GM21786 (cell line): ENCODE measurements around the gene MFSD2B.
"Not testable (repeated sequence)": the region's sequence is repeated elsewhere in the genome, so short reads cannot be mapped to it uniquely, and the experiment has no call there.

Experiments
- ATAC-seq: cut with Tn5 transposase; IDR thresholded peaks from one replicate; pipeline ENCODE4 v1.9.1; 2021; ENCODE audit not compliant: unreplicated experiment

The MFSD2B gene

GRCh38 chr2:24018241-24018640, 8.4 kb downstream of the MFSD2B start:
- ATAC-seq: no peak

DNA sequence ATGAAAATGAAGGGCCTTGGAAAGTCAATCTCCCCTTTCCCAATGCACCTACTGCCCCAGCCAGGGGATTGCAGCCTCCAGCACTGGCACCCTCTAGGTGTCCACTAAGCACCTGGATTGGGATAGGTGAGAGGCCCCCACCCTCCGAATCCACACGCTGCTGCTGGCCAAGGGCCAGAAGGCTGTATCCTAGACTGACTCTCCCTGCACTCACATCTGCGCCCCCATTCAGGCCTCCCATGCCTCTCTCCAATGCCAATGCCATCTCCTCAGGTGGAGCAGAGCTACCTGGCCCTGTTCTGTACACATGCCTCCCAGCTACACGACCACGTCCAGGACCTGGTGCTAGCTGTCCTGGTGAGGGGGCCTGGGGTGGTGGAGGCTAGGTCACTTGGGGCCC, 9.8 kb downstream of the MFSD2B start:
- ATAC-seq: no peak

DNA sequence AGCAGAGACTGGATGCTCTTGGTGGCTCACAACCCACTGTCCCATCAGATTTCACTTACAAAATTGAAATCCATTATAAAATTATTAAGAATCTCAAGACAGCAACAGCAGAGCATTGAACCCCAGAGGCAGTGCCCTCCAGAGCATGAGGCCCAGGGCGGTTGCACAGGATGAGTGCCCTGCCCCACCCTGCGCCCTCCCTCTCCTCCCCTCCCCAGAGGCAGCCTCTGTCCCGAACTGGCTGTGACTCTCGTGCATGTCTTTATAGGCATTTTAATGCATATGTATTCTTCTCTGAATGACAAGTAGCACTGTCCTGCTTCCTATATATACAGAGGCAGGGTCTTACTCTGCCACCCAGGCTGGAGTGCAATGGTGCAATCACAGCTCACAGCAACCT, 10.4 kb downstream of the MFSD2B start:
- ATAC-seq: no peak

DNA sequence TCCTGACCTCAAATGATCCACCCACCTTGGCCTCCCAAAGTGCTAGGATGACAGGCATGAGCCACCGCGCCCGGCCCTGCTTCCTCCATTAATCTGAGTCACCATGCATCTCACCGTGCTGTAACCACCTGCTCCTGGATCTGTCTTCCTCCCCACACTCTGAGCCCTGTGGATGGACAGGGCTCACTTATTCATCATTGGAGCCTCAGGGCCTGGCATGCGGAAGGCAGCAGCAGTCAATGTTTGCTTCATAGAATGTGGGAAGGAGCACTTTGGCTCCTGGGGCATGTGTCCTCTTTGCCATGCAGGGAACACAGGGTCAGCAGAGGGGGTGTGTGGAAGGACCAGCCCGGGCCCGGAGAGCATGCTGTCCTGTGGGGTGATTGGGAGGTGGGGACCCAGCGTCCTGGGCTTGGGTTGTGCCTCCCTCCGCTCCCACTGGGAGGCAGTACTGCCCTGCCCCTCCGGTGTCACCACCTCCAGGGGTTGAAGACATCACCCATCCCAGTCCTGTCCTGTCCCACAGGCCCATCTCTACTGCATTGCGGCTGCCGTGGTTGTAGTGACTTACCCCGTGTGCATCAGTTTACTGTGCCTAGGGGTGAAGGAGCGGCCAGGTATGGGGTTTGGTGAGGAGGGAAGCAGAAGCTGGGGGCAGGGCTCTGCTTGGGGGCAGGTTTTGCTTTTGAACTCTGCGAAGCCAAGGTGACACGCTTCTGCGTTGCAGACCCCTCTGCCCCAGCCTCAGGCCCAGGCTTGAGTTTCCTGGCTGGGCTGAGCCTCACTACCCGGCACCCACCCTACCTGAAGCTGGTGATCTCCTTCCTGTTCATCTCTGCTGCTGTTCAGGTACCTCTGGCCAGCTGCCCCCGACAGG, 11.5 kb downstream of the MFSD2B start:
- no peak for ATAC-seq

- ATAC-seq: no peak
These were observed 12.6 kb downstream of the MFSD2B start for GRCh38 chr2:24022324-24022974.

- ATAC-seq: no peak
These were observed 13.2 kb downstream of the MFSD2B start for GRCh38 chr2:24022975-24023575.

DNA sequence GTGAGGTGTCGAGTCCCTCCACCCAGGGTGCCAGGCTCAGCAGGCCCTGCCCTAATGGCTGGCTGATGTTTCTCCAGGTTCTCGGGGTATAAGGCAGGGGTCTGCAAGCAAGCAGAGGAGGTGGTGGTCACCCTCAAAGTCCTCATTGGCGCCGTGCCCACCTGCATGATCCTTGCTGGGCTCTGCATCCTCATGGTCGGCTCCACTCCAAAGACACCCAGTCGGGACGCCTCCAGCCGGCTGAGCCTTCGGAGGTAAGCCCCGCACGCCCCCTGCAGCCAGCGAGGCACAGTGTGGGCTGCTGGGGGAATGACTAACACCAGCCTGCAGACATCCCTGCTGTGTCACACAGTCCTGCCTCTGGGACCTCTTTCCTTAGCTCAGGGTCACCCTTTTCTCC, 14.1 kb downstream of the MFSD2B start:
- no peak for ATAC-seq

- ATAC-seq: no peak
These were observed 15.2 kb downstream of the MFSD2B start for GRCh38 chr2:24024996-24025663.

DNA sequence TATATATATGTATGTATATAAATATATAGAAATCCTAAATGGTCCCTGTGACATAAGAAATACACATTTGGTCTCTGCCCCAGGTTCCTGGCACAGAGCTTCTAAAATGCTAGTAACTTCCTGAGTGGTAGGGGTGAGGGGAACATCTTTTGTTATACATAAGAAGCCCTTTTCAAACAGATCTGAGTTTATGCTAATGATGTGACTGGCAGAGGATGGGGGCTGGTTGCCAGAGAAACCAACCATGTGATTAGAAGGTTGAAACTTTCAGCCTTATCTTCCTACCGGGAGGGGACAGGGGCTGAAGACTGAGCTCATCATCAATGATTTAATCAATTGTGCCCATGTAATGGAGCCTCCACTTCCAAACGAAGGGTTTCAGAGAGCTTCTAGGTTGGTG, 16.3 kb downstream of the MFSD2B start:
- ATAC-seq: no peak

DNA sequence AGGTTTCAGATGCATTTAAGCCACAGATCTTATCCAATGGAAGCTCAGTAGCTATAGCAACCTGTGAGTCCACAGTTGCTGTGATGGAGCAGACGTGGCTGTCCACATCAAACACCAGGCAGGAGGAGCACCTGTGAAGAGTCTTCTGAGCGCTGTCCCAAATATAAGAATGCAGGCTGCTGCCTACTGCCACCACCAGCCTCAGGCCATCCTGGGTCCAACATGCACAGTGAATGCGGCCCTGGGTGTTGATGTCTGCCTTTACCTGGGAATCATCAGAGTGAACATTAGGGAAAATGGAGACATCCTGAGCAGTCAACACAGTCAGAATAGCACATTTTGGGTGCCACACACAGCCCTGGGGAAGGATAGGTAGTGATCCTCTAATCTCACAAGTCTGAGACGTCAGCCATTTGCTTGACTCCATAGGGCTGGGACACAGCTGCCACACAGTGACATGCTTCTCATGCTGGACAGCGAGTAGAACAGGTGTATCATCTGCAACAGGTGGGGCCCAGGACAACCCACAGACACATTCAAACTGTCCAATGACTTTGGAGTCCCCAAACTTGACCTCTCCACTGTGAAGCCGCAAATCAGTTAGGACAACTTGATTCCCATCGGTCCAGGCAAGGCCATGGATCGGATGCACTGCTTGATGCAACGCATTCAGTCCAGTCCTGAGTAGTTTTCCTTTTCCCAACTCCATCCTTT, 29.1 kb downstream of the MFSD2B start:
- no peak for ATAC-seq

GRCh38 chr2:24040511-24040910, 30.6 kb downstream of the MFSD2B start:
- ATAC-seq: no peak

GRCh38 chr2:24043133-24043532, 33.2 kb downstream of the MFSD2B start:
- ATAC-seq: not testable (repeated sequence)

GRCh38 chr2:24045511-24046508, 35.9 kb downstream of the MFSD2B start:
- no peak for ATAC-seq

GRCh38 chr2:24046599-24046929, 36.7 kb downstream of the MFSD2B start:
- ATAC-seq: no peak

- peak; percentile 100 for ATAC-seq
These were observed 37.2 kb downstream of the MFSD2B start, which contains the start of gene WDCP for GRCh38 chr2:24046930-24047702. TSS of gene WDCP (minus strand) at chr2:24047391. CDS start at chr2:24039494, 7,897 bp downstream.

DNA sequence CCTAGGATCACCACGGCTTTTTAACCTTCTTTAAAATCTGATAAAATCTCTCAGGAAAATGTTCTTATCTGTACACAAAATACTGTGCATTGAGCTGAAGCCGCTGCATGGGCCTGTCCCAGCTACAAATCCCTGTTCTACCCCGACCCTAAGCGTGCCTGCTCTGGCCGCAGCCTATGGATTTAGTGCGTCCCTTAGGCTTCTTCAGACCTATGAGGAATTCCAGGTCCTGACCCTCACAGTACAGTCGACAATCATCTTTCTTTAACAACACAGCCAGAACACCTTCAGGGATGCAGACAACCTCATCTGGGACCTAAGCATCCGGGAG, 37.8 kb downstream of the MFSD2B start:
- no peak for ATAC-seq

- no peak for ATAC-seq
These were observed 39.0 kb downstream of the MFSD2B start for GRCh38 chr2:24048769-24049484.

- no peak for ATAC-seq
These were observed 39.7 kb downstream of the MFSD2B start, which contains the start of gene FKBP1B for GRCh38 chr2:24049485-24050021. TSS of gene FKBP1B (plus strand) at chr2:24049741. CDS start at chr2:24049850, 109 bp downstream.
